Nasal cavity respiratory epithelium epithelial cell of viscerocranial mucosa (primary cell): ENCODE data around the gene OSER1. TPM values are rescaled to one million over a fixed set of nuclear protein-coding genes. Genes with fewer than 3 reads are reported as not detected.

ENCODE experiments used
- total RNA-seq: library from RNA; depleted of rRNA; stranded (reverse); fragments of >200 nt; gene quantifications from 2 replicates; pipeline ENCODE4 v1.2.3, GENCODE V29; 2014

The OSER1 gene
- total RNA-seq: 41.8 and 71.1 TPM in 2 replicates

DNA sequence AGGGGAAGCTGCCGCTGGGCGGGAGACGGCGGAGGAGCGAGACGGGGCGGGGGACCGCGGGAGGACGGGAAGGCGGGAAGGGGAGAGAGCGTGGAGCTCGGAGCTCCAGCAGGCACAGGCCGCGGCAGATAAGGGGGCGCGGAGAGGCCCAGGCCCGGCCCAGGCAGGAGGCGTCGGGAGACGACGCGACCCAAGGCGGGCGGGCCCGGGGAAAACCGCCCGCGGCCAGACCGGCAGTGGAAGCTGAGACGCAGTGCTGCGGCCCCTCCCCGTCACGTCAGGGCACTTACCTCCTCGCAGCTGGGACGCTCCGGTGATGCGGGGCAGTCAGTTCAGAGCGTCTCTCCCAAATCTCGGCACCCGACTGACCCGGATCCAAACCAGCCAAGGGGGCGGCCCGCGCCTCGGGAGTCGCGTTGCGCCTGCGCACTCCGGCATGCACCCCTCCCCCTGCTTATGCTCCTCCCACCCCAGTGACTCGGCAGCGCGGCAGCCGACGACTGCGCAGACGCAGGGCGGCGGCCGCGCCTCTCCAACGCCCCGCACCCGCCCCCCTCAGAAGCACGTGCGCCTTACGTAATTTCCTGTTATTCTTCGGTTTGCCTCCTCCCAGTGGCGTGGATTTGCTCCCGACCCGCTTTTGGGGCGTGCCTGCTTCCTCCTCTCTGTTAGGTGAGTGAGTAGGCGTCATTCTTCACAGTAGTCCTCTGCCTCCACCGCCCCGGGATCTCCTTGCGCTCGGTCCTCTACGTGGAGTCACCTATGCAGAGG, at the start of gene OSER1:
TSS of gene OSER1 (minus strand) at position 366 of the 771 bp plus-strand sequence. CDS start 3,814 bp downstream, outside the sequence.

DNA sequence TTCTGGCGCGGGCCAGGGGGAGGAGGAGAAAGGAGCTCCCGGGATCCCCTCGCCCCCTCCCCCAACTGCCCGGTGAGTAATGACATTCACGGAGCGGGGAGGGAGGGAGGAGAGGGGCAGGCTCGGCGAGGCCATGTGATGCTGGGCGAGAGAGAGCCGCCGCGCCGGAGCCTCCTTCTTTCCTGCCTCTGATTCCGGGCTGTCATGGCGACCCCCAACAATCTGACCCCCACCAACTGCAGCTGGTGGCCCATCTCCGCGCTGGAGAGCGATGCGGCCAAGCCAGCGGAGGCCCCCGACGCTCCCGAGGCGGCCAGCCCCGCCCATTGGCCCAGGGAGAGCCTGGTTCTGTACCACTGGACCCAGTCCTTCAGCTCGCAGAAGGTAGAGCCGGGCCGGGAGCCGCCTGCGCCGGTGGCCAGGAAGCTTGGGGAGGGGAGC, 36.6 kb upstream of the OSER1 start, which contains the start of gene GDAP1L1:
TSS of gene GDAP1L1 (plus strand) at position 178 of the 441 bp plus-strand sequence. CDS start at position 205, 27 bp downstream.

DNA sequence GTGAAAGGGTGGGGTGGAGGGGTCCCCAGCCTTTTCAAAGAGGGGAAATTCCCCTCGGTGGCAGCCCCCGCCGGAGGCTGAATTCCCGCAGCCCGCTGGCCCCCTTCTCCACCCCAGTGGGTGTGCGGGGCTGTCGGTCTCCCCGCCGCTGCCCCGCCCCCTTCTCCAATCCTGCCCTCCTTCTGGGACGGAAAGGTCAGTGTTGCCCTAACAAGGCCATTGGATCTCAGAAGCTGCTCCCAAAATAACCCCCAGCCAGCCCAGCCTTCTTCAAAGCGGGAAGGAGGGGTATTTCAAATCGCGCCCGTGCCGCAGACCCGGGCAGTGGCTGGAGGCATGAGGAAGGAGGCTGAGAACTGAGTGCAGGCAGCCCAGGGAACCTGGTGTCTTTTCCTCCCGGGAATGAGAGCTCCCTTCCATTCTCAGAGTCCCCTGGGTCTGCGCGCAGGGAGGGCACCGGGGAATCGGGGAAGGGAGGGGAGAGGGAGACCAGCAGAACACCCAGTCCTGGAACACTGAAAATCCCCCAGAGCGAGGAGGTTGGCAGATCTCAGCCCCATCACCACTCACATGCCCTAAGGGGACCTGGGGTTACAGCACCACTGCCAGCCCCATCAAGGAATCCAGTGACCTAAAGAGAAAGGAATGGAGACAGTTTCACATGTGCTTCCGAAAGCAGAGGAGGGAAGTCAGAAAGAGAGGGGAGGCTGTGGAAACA, 23.4 kb downstream of the OSER1 start, which contains the start of gene JPH2:
TSS of gene JPH2 (minus strand) at position 135 of the 718 bp plus-strand sequence. CDS start 483 bp downstream, outside the sequence.

Other genes with a start within 250 kb of the OSER1 start
- 0.68 and 4.1 TPM in 2 replicates for gene JPH2, start 23.6 kb downstream of the OSER1 start, total RNA-seq
- not detected in 2 replicates for gene GDAP1L1, start 36.5 kb upstream of the OSER1 start, total RNA-seq
- 6.8 and 7.5 TPM in 2 replicates for gene FITM2, start 100.4 kb upstream of the OSER1 start, total RNA-seq
- not detected in 2 replicates for gene R3HDML, start 126.3 kb upstream of the OSER1 start, total RNA-seq
- gene HNF4A, start 144.9 kb upstream of the OSER1 start, total RNA-seq: not detected in 2 replicates